ENCODE data around the gene KRAS.

- TF ChIP-seq, protein P1, sequence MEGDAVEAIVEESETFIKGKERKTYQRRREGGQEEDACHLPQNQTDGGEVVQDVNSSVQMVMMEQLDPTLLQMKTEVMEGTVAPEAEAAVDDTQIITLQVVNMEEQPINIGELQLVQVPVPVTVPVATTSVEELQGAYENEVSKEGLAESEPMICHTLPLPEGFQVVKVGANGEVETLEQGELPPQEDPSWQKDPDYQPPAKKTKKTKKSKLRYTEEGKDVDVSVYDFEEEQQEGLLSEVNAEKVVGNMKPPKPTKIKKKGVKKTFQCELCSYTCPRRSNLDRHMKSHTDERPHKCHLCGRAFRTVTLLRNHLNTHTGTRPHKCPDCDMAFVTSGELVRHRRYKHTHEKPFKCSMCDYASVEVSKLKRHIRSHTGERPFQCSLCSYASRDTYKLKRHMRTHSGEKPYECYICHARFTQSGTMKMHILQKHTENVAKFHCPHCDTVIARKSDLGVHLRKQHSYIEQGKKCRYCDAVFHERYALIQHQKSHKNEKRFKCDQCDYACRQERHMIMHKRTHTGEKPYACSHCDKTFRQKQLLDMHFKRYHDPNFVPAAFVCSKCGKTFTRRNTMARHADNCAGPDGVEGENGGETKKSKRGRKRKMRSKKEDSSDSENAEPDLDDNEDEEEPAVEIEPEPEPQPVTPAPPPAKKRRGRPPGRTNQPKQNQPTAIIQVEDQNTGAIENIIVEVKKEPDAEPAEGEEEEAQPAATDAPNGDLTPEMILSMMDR (IDR thresholded peaks at IDR 0.05; ENCODE audit: low read depth, low read length) = peak; percentile 78
- no peak for TF ChIP-seq EZH2phosphoT487 (IDR thresholded peaks at IDR 0.05; ENCODE audit: low read depth)
These were observed 95.6 kb downstream of the KRAS start for GRCh38 chr12:25155022-25155576.
